GM04504 (cell line): ENCODE measurements around the gene XKRX.

Experiments used
- DNase-seq: peaks from one replicate; pipeline ENCODE4 v3.0.0-alpha.2; 2012; ENCODE audit warnings: low read depth

XKRX gene

DNA sequence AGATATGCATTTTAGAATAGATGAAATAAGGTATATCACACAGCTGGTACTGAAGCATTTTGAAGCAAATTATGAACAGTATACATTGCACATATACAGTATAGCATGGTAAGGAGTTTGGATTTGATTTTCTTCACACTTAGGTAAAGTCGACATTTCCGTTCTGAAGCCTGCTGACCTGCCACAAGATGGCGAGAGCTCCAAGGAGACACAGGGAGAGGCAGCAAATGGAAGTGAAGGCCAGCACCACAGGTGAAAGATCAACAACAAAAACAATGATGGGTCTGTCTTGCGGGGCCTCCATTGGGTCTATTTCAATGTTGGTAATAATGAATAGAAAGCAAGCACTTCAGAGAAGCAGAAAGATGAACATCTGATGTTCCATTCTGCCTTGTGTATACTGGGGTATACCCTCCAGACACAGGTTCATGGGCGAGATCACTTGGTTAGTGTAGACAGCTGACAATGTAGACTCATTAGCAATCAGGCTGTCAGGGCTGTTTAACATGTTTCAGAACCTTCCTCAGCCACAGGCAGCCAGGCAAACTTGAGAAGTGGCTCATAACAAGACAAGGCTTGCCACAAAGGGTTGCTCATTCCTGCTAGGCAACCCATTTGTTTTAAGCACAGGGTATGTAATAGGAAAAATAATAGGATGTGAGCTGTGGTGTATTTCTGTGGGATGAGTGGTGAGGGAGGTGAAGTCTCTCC lies 33.2 kb downstream of the XKRX start:
- peak; percentile 5 for DNase-seq

DNA sequence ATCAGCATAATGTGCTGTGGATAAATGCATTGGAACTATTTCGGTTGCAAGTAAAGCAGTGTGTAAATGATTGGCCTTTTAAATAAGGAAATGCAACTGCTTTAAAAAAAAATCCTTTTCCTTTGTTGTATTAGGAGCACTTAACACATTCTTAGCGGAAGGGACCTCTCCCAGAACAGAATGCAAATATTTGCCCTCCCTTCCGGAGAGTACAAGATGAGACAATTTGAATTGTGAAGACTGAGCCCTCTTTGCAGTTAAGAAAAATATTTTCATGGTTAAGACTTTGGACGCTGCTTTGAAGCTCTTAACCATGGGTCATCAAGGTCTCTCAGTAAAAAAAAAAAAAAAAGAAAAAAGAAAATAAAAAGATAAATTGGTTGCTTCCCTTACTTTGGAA lies 45.1 kb downstream of the XKRX start:
- no peak for DNase-seq

DNA sequence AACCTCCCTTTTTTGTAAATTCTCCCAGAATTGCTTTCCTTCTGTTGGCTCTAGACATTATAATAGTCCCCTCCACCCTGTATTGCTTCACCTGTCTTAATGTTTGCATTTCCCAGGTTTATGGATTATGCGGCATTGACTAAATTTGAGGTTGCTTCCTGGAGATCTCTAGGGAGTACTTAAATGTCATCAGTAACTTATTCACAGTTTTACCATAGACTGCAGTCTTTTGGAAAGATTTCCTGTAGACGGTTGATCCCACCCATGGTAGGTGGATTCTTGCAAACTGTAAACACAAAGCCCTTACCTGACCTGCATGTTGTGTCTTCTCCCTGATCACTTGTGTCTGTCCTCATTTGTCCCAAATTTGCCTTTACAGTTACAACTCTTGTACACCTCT lies 48.3 kb downstream of the XKRX start:
- DNase-seq = no peak

GRCh38 chrX:100874325-100874724 lies 54.4 kb downstream of the XKRX start, which contains the start of gene NOX1:
Gene NOX1, minus strand, starts transcription at chrX:100874359. Its CDS starts 220 bp downstream, at chrX:100874139.
- DNase-seq = no peak

GRCh38 chrX:100871594-100872560 lies 56.8 kb downstream of the XKRX start:
- no peak for DNase-seq

GRCh38 chrX:100870527-100870926 lies 58.2 kb downstream of the XKRX start:
- no peak for DNase-seq

GRCh38 chrX:100868273-100868672 lies 60.4 kb downstream of the XKRX start:
- DNase-seq = no peak

DNA sequence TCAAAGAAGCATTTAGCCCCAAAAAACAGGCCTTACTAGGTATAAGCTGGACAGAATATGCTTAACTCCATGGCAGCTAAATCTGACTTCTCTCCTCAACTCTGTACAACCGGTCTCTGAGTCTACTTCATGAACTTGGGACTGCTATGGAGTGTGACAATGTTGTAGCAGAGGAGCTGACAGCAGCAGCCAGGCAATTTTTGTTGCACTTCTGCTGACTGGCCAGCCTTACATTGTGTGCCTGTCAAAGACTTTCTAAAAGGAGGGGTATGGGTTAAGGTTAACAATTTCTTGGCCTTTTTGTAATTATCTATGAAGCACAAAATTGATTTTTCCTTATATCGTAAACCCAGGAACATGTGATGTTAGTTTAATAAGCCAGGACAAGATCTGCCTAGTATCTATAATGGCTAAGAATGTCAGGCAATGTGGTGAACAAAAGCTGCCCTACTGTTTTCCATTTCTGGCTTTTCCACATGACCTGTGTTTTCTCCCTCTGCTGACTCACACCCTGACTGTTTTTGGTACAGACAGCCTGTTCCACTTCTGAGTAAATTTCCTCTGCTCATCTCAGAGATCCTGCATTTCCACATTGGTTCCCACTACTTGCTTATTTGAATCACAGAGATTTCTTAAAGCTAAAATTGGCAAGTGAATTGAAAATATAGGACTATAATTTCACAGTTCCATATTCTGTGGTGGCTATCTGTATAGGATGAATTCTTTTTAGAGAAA lies 63.9 kb downstream of the XKRX start:
- DNase-seq = peak; percentile 3
